ENCODE measurements around the gene PAM. TPM values are rescaled to one million over a fixed set of nuclear protein-coding genes. Genes with fewer than 3 reads are reported as not detected.

PAM gene
- total RNA-seq, 2 experiments from 2014 or later, result not detected

GRCh38 chr5:103006921-103007320 lies 251.8 kb downstream of the PAM start:
- Histone ChIP-seq H3K9me2 (ENCODE audit: insufficient read depth, low read length) (no peaks in the 10 kb centered on the region; the same call in 1 of the 2 replicates), H3K27ac (ENCODE audit: low read depth, low read length, poor library complexity, severe bottlenecking) (no peak overlapping the region), H3K9me3 (ENCODE audit: low read length) (no peaks in the 10 kb centered on the region), H3K36me3 (ENCODE audit: insufficient read depth, low read length) (no peaks in the 10 kb centered on the region), H3K4me3 (ENCODE audit: low read depth, low read length, poor library complexity, severe bottlenecking) (no peak overlapping the region), H3K79me2 (ENCODE audit: insufficient read depth, low read depth, low read length) (no peaks in the 10 kb centered on the region), H3K4me2 (ENCODE audit: low read length) (no peak overlapping the region), H3K4me1 (ENCODE audit: insufficient read depth, low read length, poor library complexity, severe bottlenecking) (no peaks in the 10 kb centered on the region), H4K20me1 (ENCODE audit: insufficient read depth, low read length) (no peaks in the 10 kb centered on the region), H2AFZ (ENCODE audit: low read length) (no peak overlapping the region)
- BruUV-seq (replicated peaks), result no TSS peak
- ChIA-PET POLR2A (no interaction called here), CTCF (ENCODE audit: unreplicated experiment) (no interaction called here)
- no peak for TF ChIP-seq CTCF (conservative IDR thresholded peaks at IDR 0.05; ENCODE audit: low read length)
- TF ChIP-seq EZH2phosphoT487 (IDR thresholded peaks at IDR 0.05; ENCODE audit: borderline replicate concordance, low read depth, low read length), result no peak
- intact Hi-C loops (cut with micrococcal nuclease; ENCODE audit: unreplicated experiment), result no loop called here
- DNase-seq (ENCODE audit: low spot score), result no peak

- H3K27ac ChIP-seq (ENCODE audit: low read depth, low read length, poor library complexity, severe bottlenecking), result no peak overlapping the region
- H3K9me3 ChIP-seq (ENCODE audit: low read length), result no peaks in the 10 kb centered on the region
- POLR2A ChIA-PET, result no interaction called here
- no peaks in the 10 kb centered on the region for H3K79me2 ChIP-seq (ENCODE audit: insufficient read depth, low read depth, low read length)
- no peaks in the 10 kb centered on the region; the same call in 1 of the 2 replicates for H3K9me2 ChIP-seq (ENCODE audit: insufficient read depth, low read length)
- H3K4me3 ChIP-seq (ENCODE audit: low read depth, low read length, poor library complexity, severe bottlenecking), result no peak overlapping the region
- no peak overlapping the region for H2AFZ ChIP-seq (ENCODE audit: low read length)
- H3K4me2 ChIP-seq (ENCODE audit: low read length), result no peak overlapping the region
- CTCF ChIA-PET (ENCODE audit: unreplicated experiment), result no interaction called here
- no TSS peak for BruUV-seq (replicated peaks)
- TF ChIP-seq CTCF (conservative IDR thresholded peaks at IDR 0.05; ENCODE audit: low read length), result no peak
- DNase-seq (ENCODE audit: low spot score), result no peak
- no peaks in the 10 kb centered on the region for H3K36me3 ChIP-seq (ENCODE audit: insufficient read depth, low read length)
- H4K20me1 ChIP-seq (ENCODE audit: insufficient read depth, low read length), result no peaks in the 10 kb centered on the region
- H3K4me1 ChIP-seq (ENCODE audit: insufficient read depth, low read length, poor library complexity, severe bottlenecking), result no peaks in the 10 kb centered on the region
- intact Hi-C loops (cut with micrococcal nuclease; ENCODE audit: unreplicated experiment), result no loop called here
These were observed 255.1 kb downstream of the PAM start for GRCh38 chr5:103010168-103010567.

- DNase-seq (ENCODE audit: low spot score), result no peak
These were observed 258.9 kb downstream of the PAM start for GRCh38 chr5:103013933-103014552.

More at GRCh38 chr5:103013933-103014552, 258.9 kb downstream of the PAM start:
- Histone ChIP-seq H4K20me1 (ENCODE audit: insufficient read depth, low read length) (no peaks in the 10 kb centered on the region), H3K4me1 (ENCODE audit: insufficient read depth, low read length, poor library complexity, severe bottlenecking) (no peaks in the 10 kb centered on the region), H3K4me3 (ENCODE audit: low read depth, low read length, poor library complexity, severe bottlenecking) (no peak overlapping the region), H3K36me3 (ENCODE audit: insufficient read depth, low read length) (no peaks in the 10 kb centered on the region), H3K9me2 (ENCODE audit: insufficient read depth, low read length) (no peaks in the 10 kb centered on the region; the same call in 1 of the 2 replicates), H3K9me3 (ENCODE audit: low read length) (no peaks in the 10 kb centered on the region), H2AFZ (ENCODE audit: low read length) (no peak overlapping the region), H3K4me2 (ENCODE audit: low read length) (no peak overlapping the region), H3K27ac (ENCODE audit: low read depth, low read length, poor library complexity, severe bottlenecking) (no peak overlapping the region), H3K79me2 (ENCODE audit: insufficient read depth, low read depth, low read length) (no peaks in the 10 kb centered on the region)
- ChIA-PET POLR2A (no interaction called here), CTCF (ENCODE audit: unreplicated experiment) (no interaction called here)
- intact Hi-C loops (cut with micrococcal nuclease; ENCODE audit: unreplicated experiment), result no loop called here
- BruUV-seq (replicated peaks), result no TSS peak
- no peak for TF ChIP-seq EZH2phosphoT487 (IDR thresholded peaks at IDR 0.05; ENCODE audit: borderline replicate concordance, low read depth, low read length)
- TF ChIP-seq CTCF (conservative IDR thresholded peaks at IDR 0.05; ENCODE audit: low read length), result no peak

All from OCI-LY7 (cell line).